HepG2 (cell line): Measurements from ENCODE around the gene NARS2. TPM values are rescaled to one million over a fixed set of nuclear protein-coding genes. Genes with fewer than 3 reads are reported as not detected.
"Not testable (repeated sequence)": the region's sequence is repeated elsewhere in the genome, so short reads cannot be mapped to it uniquely, and the experiment has no call there.

Source experiments
- ARNTL ChIP-seq: sonication (generic); formaldehyde crosslinking; IDR thresholded peaks from 2 replicates; pipeline ENCODE4 v1.4.0; 2020; ENCODE audit warnings: mild to moderate bottlenecking, missing genetic modification reagents
- CCDC6 ChIP-seq: sonication (generic); formaldehyde crosslinking; IDR thresholded peaks from 2 replicates; pipeline ENCODE4 v1.8.1; 2022; ENCODE audit warnings: mild to moderate bottlenecking, missing genetic modification reagents, moderate library complexity
- CREB1 ChIP-seq, 2 experiments: fragments of 450-650 bp in 1 of 2; IDR thresholded peaks; 2 replicates each; pipeline ENCODE4 v1.6.1; 2016 to 2017; ENCODE audit warnings: control low read depth in 1 of 2, mild to moderate bottlenecking in 1 of 2, missing compliant biosample characterization in 1 of 2, missing genetic modification characterization in 1 of 2
- CREM ChIP-seq, 2 experiments: sonication (generic) in 1 of 2; formaldehyde crosslinking in 1 of 2; IDR thresholded peaks; 2 replicates each; pipeline versions ENCODE4 v1.4.0 to v1.6.1; 2016 to 2020; ENCODE audit warnings: antibody characterized with exemption in 1 of 2, mild to moderate bottlenecking in 1 of 2, missing genetic modification reagents in 1 of 2
- FOXA1 ChIP-seq, 2 experiments: fragments of 450-650 bp in 1 of 2; sonication (generic) in 1 of 2; formaldehyde crosslinking in 1 of 2; IDR thresholded peaks; 2 replicates each; pipeline versions ENCODE4 v1.4.0 to v1.6.1; 2016 to 2020; ENCODE audit warnings: missing genetic modification reagents in 1 of 2
- HDAC2 ChIP-seq: sonication (generic); formaldehyde crosslinking; IDR thresholded peaks from 2 replicates; pipeline ENCODE4 v1.4.0; 2020; ENCODE audit warnings: missing genetic modification reagents
- HOXA5 ChIP-seq: sonication (generic); formaldehyde crosslinking; IDR thresholded peaks from 2 replicates; pipeline ENCODE4 v1.4.0; 2020; ENCODE audit warnings: missing genetic modification reagents
- ISL2 ChIP-seq: sonication (generic); formaldehyde crosslinking; IDR thresholded peaks from 2 replicates; pipeline ENCODE4 v1.5.0; 2020; ENCODE audit warnings: missing genetic modification reagents
- KLF16 ChIP-seq, 2 experiments: sonication (generic) in 1 of 2; formaldehyde crosslinking in 1 of 2; IDR thresholded peaks; 2 replicates each; pipeline versions ENCODE4 v1.6.1 to v1.8.0; 2016 to 2023; ENCODE audit warnings: missing genetic modification reagents in 2 of 2, missing compliant biosample characterization in 1 of 2
- KMT2B ChIP-seq: IDR thresholded peaks from 2 replicates; pipeline ENCODE4 v1.6.1; 2016; ENCODE audit warnings: missing genetic modification reagents, missing compliant biosample characterization
- LCORL ChIP-seq, 2 experiments: fragments of 450-650 bp in 1 of 2; sonication (generic) in 1 of 2; formaldehyde crosslinking in 1 of 2; IDR thresholded peaks; 2 replicates each; pipeline versions ENCODE4 v1.5.0 to v1.6.1; 2017 to 2020; ENCODE audit warnings: antibody characterized with exemption in 1 of 2, missing genetic modification reagents in 1 of 2
- MED1 ChIP-seq: sonication (generic); formaldehyde crosslinking; IDR thresholded peaks from 2 replicates; pipeline ENCODE4 v1.4.0; 2020; ENCODE audit warnings: missing genetic modification reagents
- MEF2D ChIP-seq: sonication (generic); formaldehyde crosslinking; IDR thresholded peaks from 2 replicates; pipeline ENCODE4 v1.5.1; 2020; ENCODE audit warnings: mild to moderate bottlenecking, missing genetic modification reagents
- MIER2 ChIP-seq: IDR thresholded peaks from 2 replicates; pipeline ENCODE4 v1.6.1; 2016; ENCODE audit warnings: missing biosample characterization, missing genetic modification reagents
- MIER3 ChIP-seq: IDR thresholded peaks from 2 replicates; pipeline ENCODE4 v1.6.1; 2016; ENCODE audit warnings: missing compliant biosample characterization, borderline replicate concordance
- MLXIP ChIP-seq: sonication (generic); formaldehyde crosslinking; IDR thresholded peaks from 2 replicates; pipeline ENCODE4 v1.9.0; 2021; ENCODE audit warnings: missing genetic modification reagents, borderline replicate concordance
- NFKBIZ ChIP-seq: IDR thresholded peaks from 2 replicates; pipeline ENCODE4 v1.6.1; 2018; ENCODE audit warnings: missing genetic modification reagents, missing compliant biosample characterization
- NKX3-1 ChIP-seq: sonication (generic); formaldehyde crosslinking; IDR thresholded peaks from 2 replicates; pipeline ENCODE4 v1.5.0; 2020; ENCODE audit warnings: missing genetic modification reagents
- PPARG ChIP-seq: conservative IDR thresholded peaks from 2 replicates; pipeline ENCODE4 v1.6.1; 2016; ENCODE audit warnings: missing biosample characterization, missing genetic modification reagents
- TRIM24 ChIP-seq: sonication (generic); formaldehyde crosslinking; IDR thresholded peaks from 2 replicates; pipeline ENCODE4 v1.8.0; 2022; ENCODE audit warnings: mild to moderate bottlenecking, missing genetic modification reagents
- ZBTB20 ChIP-seq: sonication (generic); formaldehyde crosslinking; IDR thresholded peaks from 2 replicates; pipeline ENCODE4 v1.8.1; 2023; ENCODE audit warnings: missing genetic modification reagents, low read depth, mild to moderate bottlenecking, borderline replicate concordance
- ZNF362 ChIP-seq: sonication (generic); formaldehyde crosslinking; IDR thresholded peaks from 2 replicates; pipeline ENCODE4 v1.4.0; 2020; ENCODE audit warnings: missing genetic modification reagents, mild to moderate bottlenecking, borderline replicate concordance
- ZNF703 ChIP-seq: sonication (generic); formaldehyde crosslinking; IDR thresholded peaks from 2 replicates; pipeline ENCODE4 v1.5.1; 2020; ENCODE audit warnings: missing genetic modification reagents, mild to moderate bottlenecking, moderate library complexity, borderline replicate concordance
- ZNF878 ChIP-seq: sonication (generic); formaldehyde crosslinking; IDR thresholded peaks from 2 replicates; pipeline ENCODE4 v1.8.1; 2023; ENCODE audit warnings: mild to moderate bottlenecking, missing genetic modification reagents, moderate library complexity
- polyA plus RNA-seq, 8 experiments: library from polyadenylated mRNA; depleted of rRNA in 3 of 8; stranded (reverse) in 7 of 8; unstranded in 1 of 8; fragments of >200 nt; fragmentation: Illumina TruSeq in 4 of 8; extraction: Trizol in 4 of 8; gene quantifications; 2 replicates each; pipeline versions ENCODE4 v1.2.1 to v1.2.3, GENCODE V29; 2011 to 2016; ENCODE audit warnings: low read depth in 4 of 8, missing spikeins in 1 of 8, mixed read lengths in 1 of 8; ENCODE audit not compliant: insufficient read depth in 1 of 8
- total RNA-seq, 5 experiments: library from RNA; depleted of rRNA; stranded (reverse); fragments of >200 nt; fragmentation: Illumina TruSeq; extraction: Trizol; gene quantifications; 2 replicates each; pipeline ENCODE4 v1.2.3, GENCODE V29; 2016; ENCODE audit warnings: low read depth in 1 of 5
- TF ChIP-seq, protein P1 (sequence below): sonication (generic); formaldehyde crosslinking; IDR thresholded peaks from 2 replicates; pipeline ENCODE4 v1.4.0; 2020; ENCODE audit warnings: missing genetic modification reagents

NARS2 gene
- total and polyA plus RNA-seq, 2 of the 13 experiments (the other 11 are each of a cell fraction or from before 2014, with no cell fraction given), result 45.9 to 65.0 TPM

GRCh38 chr11:78601066-78601465 is 26.4 kb upstream of the NARS2 start (continued):
- TF ChIP-seq ZNF703 (peak; percentile 36; the same call in 1 of the 2 replicates), KLF16 (CRISPR knock-in tag; IDR thresholded peaks at IDR 0.05) (peak in 1 of 2 experiments; percentile 88; a peak in 2 of 4 replicates), CREB1 (CRISPR knock-in tag; IDR thresholded peaks at IDR 0.05) (peak; percentile 58; the same call in 1 of the 2 replicates), FOXA1 (IDR thresholded peaks at IDR 0.05) (peak; percentile 66; the same call in 1 of the 2 replicates), FOXA1 (CRISPR knock-in tag; IDR thresholded peaks at IDR 0.05) (peak; percentile 89), MEF2D (peak; percentile 93), TRIM24 (peak; percentile 95), MIER2 (0 out of 2 replicates have a peak, but pooled peaks have one; percentile 61), HDAC2 (peak; percentile 92), HOXA5 (CRISPR knock-in tag) (peak; percentile 71; the same call in 1 of the 2 replicates), ZNF878 (CRISPR knock-in tag) (peak; percentile 68; the same call in 1 of the 2 replicates), PPARG (peak; percentile 71), CREM (IDR thresholded peaks at IDR 0.05) (peak; percentile 86), KMT2B (CRISPR knock-in tag) (0 out of 2 replicates have a peak, but pooled peaks have one; percentile 23), MIER3 (CRISPR knock-in tag) (peak; percentile 77; the same call in 1 of the 2 replicates), CCDC6 (CRISPR knock-in tag) (0 out of 2 replicates have a peak, but pooled peaks have one; percentile 72), MLXIP (CRISPR knock-in tag) (peak; percentile 89), NFKBIZ (CRISPR knock-in tag) (peak; percentile 85), MED1 (CRISPR knock-in tag) (peak; percentile 97), ZBTB20 (CRISPR knock-in tag) (peak; percentile 93; the same call in 1 of the 2 replicates), ZNF362 (CRISPR knock-in tag) (peak; percentile 99), ISL2 (CRISPR knock-in tag) (peak; percentile 99), ARNTL (CRISPR knock-in tag) (peak; percentile 99), NKX3-1 (CRISPR knock-in tag) (peak; percentile 77), LCORL (IDR thresholded peaks at IDR 0.05) (peak; percentile 79; the same call in 1 of the 2 replicates), LCORL (CRISPR knock-in tag; IDR thresholded peaks at IDR 0.05) (peak; percentile 89)
- TF ChIP-seq CREB1 (IDR thresholded peaks at IDR 0.05); CREM (CRISPR knock-in tag; IDR thresholded peaks at IDR 0.05): not testable (repeated sequence)
- TF ChIP-seq, protein P1, sequence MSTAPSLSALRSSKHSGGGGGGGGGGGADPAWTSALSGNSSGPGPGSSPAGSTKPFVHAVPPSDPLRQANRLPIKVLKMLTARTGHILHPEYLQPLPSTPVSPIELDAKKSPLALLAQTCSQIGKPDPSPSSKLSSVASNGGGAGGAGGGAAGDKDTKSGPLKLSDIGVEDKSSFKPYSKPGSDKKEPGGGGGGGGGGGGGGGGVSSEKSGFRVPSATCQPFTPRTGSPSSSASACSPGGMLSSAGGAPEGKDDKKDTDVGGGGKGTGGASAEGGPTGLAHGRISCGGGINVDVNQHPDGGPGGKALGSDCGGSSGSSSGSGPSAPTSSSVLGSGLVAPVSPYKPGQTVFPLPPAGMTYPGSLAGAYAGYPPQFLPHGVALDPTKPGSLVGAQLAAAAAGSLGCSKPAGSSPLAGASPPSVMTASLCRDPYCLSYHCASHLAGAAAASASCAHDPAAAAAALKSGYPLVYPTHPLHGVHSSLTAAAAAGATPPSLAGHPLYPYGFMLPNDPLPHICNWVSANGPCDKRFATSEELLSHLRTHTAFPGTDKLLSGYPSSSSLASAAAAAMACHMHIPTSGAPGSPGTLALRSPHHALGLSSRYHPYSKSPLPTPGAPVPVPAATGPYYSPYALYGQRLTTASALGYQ (CRISPR knock-in tag), result peak; percentile 99
